ENCODE results near the gene GFRA1. TPM values are rescaled to one million over a fixed set of nuclear protein-coding genes. Genes with fewer than 3 reads are reported as not detected.

GFRA1 gene
- total RNA-seq, 4 donors from 2014 or later, result 21.0 to 62.5 (median 59.3) TPM

DNA sequence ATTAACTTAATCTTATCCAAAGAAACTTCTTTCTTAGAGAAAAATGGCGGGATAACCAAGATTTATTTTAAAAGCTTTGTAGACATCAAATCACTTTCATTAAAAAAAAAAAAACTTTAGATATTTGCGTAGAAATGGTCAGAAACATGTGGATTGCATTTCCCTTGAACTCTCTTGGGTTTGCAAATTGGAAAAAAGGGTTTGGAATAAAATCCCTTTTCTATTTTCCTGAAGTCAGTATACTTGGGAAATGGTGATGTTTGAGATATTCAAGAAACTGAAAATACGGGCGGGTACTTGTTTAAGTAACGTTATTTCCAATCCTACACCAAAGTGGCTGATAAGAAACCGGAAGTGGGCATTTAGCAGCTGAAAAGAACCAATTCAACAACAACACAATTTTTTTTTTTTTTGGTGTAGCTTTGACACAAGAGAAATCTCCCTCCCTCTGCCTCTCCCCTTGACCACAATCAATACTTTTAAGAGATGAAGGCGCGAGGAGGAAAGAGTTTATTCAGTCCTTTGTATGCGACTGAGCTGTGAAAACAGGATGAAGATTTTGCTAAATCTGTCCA lies 13.7 kb upstream of the GFRA1 start:
- Histone ChIP-seq H3K27ac (no peak overlapping the region), H3K36me3 (no peaks in the 10 kb centered on the region), H3K4me1 (no peaks in the 10 kb centered on the region), H3K27me3 (peaks cover 28% of the 10 kb centered on the region), H3K4me3 (no peak overlapping the region), H3K9me3 (no peaks in the 10 kb centered on the region)
- ATAC-seq, result no peak
- TF ChIP-seq POLR2A (IDR thresholded peaks at IDR 0.05) (no peak), EP300 (IDR thresholded peaks at IDR 0.05) (no peak), POLR2AphosphoS5 (IDR thresholded peaks at IDR 0.05) (no peak)
- TF ChIP-seq, protein P1, sequence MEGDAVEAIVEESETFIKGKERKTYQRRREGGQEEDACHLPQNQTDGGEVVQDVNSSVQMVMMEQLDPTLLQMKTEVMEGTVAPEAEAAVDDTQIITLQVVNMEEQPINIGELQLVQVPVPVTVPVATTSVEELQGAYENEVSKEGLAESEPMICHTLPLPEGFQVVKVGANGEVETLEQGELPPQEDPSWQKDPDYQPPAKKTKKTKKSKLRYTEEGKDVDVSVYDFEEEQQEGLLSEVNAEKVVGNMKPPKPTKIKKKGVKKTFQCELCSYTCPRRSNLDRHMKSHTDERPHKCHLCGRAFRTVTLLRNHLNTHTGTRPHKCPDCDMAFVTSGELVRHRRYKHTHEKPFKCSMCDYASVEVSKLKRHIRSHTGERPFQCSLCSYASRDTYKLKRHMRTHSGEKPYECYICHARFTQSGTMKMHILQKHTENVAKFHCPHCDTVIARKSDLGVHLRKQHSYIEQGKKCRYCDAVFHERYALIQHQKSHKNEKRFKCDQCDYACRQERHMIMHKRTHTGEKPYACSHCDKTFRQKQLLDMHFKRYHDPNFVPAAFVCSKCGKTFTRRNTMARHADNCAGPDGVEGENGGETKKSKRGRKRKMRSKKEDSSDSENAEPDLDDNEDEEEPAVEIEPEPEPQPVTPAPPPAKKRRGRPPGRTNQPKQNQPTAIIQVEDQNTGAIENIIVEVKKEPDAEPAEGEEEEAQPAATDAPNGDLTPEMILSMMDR (IDR thresholded peaks at IDR 0.05), result no peak
- 65 to 82% methylated on average over 9 of the region's 9 CpGs for WGBS, 2 donors (ENCODE audit: low coverage in 1 of 2)

DNA sequence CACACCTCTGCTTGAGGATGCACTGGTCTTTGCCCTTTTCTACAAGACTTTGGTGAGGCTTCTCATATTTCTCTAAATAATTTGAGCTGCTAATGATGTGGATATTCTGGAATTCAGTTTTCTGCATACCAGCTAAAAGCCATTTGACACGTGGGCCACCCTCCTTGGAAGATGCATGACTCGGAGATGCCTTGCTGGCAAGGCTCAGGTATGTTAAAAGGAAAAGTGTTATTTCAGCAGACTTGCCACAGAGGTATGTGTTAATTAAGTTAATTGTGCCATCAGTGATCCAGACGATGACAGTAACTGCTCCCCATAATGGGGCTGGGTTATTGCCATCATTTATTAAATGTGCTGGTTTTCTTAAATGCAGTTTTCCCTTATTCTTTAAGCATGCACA lies 8.8 kb upstream of the GFRA1 start:
- Histone ChIP-seq H3K27ac (no peak overlapping the region), H3K27me3 (peaks cover 33% of the 10 kb centered on the region), H3K4me3 (no peak overlapping the region), H3K4me1 (no peaks in the 10 kb centered on the region), H3K9me3 (no peaks in the 10 kb centered on the region), H3K36me3 (no peaks in the 10 kb centered on the region)
- WGBS, 2 donors (ENCODE audit: low coverage in 1 of 2), result 67% methylated on average over 3 of the region's 3 CpGs; no CpG with 5 or more reads in 1 of the 2 donors
- TF ChIP-seq POLR2A (IDR thresholded peaks at IDR 0.05) (no peak), EP300 (IDR thresholded peaks at IDR 0.05) (no peak), POLR2AphosphoS5 (IDR thresholded peaks at IDR 0.05) (no peak)
- TF ChIP-seq, protein P1 (IDR thresholded peaks at IDR 0.05), result no peak
- no peak for ATAC-seq

DNA sequence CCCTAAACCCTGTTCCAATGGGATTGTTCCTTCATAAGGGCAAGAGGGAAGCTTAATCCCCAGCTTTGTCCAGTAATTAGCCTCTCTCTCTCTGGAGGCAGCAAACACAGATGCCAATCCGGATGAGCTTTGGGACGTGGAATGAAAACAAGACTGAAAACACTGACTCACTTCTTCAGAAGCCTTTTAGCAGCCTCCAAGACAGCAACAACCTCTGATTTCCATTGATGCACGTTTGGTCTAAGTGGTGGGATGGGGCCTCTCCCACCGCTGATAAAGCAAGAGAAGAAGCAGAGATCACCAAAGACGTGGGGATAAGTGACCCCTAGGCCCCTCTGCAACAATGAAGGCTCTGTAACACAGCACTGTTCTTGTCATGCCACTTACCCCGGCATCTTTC lies 5.8 kb upstream of the GFRA1 start:
- Histone ChIP-seq H3K4me1 (peaks cover 0 to 11% (median 0%) of the 10 kb centered on the region in 3 donors), H3K36me3 (no peaks in the 10 kb centered on the region), H3K27me3 (peaks cover 57% of the 10 kb centered on the region), H3K27ac (peak overlapping the region in 2 of 4 donors; percentile 19 to 28), H3K9me3 (no peaks in the 10 kb centered on the region), H3K4me3 (no peak overlapping the region)
- TF ChIP-seq POLR2A (IDR thresholded peaks at IDR 0.05), result no peak
- no peak for ATAC-seq
- WGBS, 2 donors (ENCODE audit: low coverage in 1 of 2), result 74 to 76% methylated on average over 6 of the region's 6 CpGs

DNA sequence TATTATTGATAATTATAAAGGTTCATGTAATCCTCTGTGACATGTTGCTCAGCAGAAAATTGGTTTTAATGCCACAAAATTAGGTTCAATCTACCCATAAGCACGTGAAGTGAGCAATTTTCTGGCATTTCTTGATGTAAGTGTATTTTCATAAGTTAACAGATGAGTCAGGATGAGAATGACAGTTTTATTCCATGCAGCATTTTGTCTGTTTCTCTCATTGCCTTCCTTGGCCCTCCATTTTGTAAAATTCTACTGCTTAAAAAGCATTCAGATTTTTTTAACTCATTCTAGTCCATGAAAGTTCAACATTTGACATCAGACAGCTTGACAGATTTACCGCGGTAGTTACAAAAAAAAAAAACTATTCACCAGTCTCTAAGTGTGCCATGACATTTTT lies 4.0 kb upstream of the GFRA1 start:
- Histone ChIP-seq H3K4me1 (peaks cover 0 to 30% (median 0%) of the 10 kb centered on the region in 3 donors), H3K36me3 (no peaks in the 10 kb centered on the region), H3K4me3 (no peak overlapping the region), H3K27ac (no peak overlapping the region), H3K27me3 (peaks cover 61% of the 10 kb centered on the region), H3K9me3 (no peaks in the 10 kb centered on the region)
- WGBS, 2 donors (ENCODE audit: low coverage in 1 of 2), result 89 to 96% methylated on average over 3 of the region's 3 CpGs
- no peak for ATAC-seq
- TF ChIP-seq, protein P1 (IDR thresholded peaks at IDR 0.05), result no peak
- TF ChIP-seq POLR2AphosphoS5 (IDR thresholded peaks at IDR 0.05), result no peak
- TF ChIP-seq POLR2A (IDR thresholded peaks at IDR 0.05), result no peak
- no peak for TF ChIP-seq EP300 (IDR thresholded peaks at IDR 0.05)

DNA sequence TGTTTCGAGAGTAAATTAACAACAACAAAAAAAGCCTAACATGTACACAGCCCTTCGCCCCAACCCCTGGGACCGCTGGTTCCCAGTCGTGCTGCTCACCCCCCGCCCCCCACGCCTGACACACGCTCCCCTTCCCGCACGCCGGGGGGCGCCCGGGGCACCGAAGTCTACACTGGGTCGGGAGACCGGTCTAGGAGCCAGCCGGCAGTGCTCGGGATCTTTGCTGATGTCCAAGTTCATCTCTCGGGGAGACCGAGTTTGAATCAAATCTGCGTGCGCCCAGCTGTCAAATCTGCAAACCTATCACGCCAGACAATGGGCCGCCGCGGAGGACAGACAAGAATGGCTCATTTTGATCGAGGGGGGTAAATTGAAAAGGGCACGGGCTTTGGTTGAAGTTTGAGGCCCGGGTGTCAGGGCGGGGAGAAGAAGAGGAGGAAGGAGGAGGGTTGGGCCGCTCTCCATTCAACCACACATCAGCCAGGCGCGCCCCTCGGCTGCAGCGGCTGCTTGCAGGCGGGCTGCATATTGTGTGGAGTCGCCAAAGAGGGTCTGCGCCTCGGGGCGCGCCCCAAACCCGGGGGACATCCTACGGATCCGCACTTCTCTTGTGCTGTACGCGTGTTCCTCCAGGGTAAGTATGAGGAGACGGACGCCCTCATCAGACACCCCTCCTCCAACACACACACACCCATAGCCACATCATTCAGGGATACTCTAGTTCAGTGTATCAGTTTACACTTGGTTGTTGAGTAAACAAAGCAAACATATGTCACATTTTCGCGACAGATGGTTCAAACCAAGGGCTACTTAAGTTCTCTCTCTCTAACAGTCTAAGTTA lies 1.3 kb upstream of the GFRA1 start:
- TF ChIP-seq, protein P1 (IDR thresholded peaks at IDR 0.05), result peak in 1 of 4 experiments; percentile 5
- TF ChIP-seq EP300 (IDR thresholded peaks at IDR 0.05), result no peak
- Histone ChIP-seq H3K9me3 (no peaks in the 10 kb centered on the region), H3K27me3 (peaks cover 79% of the 10 kb centered on the region), H3K27ac (peak overlapping the region in 3 of 4 donors; percentile 27 to 84 (median 76)), H3K36me3 (no peaks in the 10 kb centered on the region), H3K4me3 (peak overlapping the region; percentile 21 to 61), H3K4me1 (peaks cover 0 to 53% (median 0%) of the 10 kb centered on the region in 3 donors)
- WGBS, 2 donors (ENCODE audit: low coverage in 1 of 2), result 0 to 3% methylated on average over 7 to 20 of the region's 49 CpGs
- no peak for ATAC-seq
